OCI-LY7 (cell line): Measurements from ENCODE around the gene CD22.

Experiments used
- EZH2phosphoT487 ChIP-seq: fragments of 200-600 bp; sonication (generic); IDR thresholded peaks from 2 replicates; pipeline ENCODE4 v1.6.1; 2018; ENCODE audit warnings: low read depth, borderline replicate concordance, mild to moderate bottlenecking, mixed run types, antibody characterized with exemption, low read length, moderate library complexity, mixed read lengths
- TF ChIP-seq, protein P1 (sequence below): fragments of 200-600 bp; sonication (generic); conservative IDR thresholded peaks from 2 replicates; pipeline ENCODE4 v1.5.1; 2014; ENCODE audit warnings: mild to moderate bottlenecking, antibody characterized with exemption, low read length, moderate library complexity, mixed read lengths

DNA sequence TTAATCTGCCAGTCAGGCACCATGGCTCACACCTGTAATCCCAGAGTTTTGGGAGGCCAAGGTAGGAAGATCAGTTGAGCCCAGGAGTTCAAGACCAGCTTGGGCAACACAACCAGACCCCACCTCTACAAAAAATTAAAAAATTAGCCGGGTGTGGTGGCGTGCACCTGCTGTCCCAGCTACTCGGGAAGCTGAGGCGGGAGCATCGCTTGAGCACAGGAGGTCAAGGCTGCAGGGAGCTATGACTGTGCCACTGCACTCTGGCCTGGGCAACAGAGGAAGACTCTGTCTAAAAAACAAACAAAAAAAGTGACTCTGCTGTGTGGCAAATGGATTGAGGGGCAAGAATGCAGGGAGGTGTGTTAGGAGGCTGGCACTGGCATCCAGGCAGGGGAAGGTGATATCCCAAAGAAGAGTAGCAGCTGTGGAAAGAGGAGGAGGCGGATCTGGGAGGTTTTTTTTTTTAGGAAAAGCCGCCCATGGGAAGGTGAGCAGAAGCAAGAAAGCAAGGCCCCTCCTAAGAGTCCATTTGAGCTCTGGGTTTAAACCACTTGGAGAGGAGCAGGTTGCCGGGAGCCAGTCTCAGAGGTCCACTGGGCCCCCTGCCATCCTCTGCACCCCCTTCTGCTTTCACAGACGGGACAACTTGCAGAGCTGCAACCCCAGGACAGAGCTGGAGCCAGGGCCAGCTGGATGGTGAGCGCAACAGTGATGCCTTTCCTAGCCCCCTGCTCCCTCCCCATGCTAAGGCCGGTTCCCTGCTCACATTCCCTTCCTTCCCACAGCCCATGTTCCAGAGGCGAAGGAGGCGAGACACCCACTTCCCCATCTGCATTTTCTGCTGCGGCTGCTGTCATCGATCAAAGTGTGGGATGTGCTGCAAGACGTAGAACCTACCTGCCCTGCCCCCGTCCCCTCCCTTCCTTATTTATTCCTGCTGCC is 44.6 kb upstream of the CD22 start:
- TF ChIP-seq, protein P1, sequence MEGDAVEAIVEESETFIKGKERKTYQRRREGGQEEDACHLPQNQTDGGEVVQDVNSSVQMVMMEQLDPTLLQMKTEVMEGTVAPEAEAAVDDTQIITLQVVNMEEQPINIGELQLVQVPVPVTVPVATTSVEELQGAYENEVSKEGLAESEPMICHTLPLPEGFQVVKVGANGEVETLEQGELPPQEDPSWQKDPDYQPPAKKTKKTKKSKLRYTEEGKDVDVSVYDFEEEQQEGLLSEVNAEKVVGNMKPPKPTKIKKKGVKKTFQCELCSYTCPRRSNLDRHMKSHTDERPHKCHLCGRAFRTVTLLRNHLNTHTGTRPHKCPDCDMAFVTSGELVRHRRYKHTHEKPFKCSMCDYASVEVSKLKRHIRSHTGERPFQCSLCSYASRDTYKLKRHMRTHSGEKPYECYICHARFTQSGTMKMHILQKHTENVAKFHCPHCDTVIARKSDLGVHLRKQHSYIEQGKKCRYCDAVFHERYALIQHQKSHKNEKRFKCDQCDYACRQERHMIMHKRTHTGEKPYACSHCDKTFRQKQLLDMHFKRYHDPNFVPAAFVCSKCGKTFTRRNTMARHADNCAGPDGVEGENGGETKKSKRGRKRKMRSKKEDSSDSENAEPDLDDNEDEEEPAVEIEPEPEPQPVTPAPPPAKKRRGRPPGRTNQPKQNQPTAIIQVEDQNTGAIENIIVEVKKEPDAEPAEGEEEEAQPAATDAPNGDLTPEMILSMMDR, result no peak
- no peak for TF ChIP-seq EZH2phosphoT487
